CD14-positive monocyte (primary cell): ENCODE results near the gene MATK. TPM values are rescaled to one million over a fixed set of nuclear protein-coding genes. Genes with fewer than 3 reads are reported as not detected.
"Not testable (repeated sequence)": the region's sequence is repeated elsewhere in the genome, so short reads cannot be mapped to it uniquely, and the experiment has no call there.

ENCODE experiments used
- DNase-seq, 3 donors: peaks; one replicate each; pipeline ENCODE4 v3.0.0-alpha.2; 2011 to 2022
- H2AFZ ChIP-seq: 2 replicates; pipeline ENCODE4 v1.6.0; 2012; ENCODE audit warnings: mild to moderate bottlenecking, low read depth, low read length, inconsistent platforms; ENCODE audit not compliant: insufficient read depth, poor library complexity, severe bottlenecking
- H3K27ac ChIP-seq, 2 donors: 1 replicate in 1 of 2; 2 replicates in 1 of 2; pipeline ENCODE4 v1.5.1; 2012 to 2013; ENCODE audit warnings: low read length in 2 of 2, control low read depth in 1 of 2, inconsistent platforms in 1 of 2, low read depth in 1 of 2, mild to moderate bottlenecking in 1 of 2
- H3K27me3 ChIP-seq, 2 donors: one replicate each; pipeline versions ENCODE4 v1.6.0 to v1.6.1; 2011 to 2013; ENCODE audit warnings: low read length in 2 of 2; ENCODE audit not compliant: control insufficient read depth in 2 of 2, insufficient read depth in 2 of 2
- H3K36me3 ChIP-seq, 2 donors: replicated peaks in 1 of 2; 1 replicate in 1 of 2; 2 replicates in 1 of 2; pipeline versions ENCODE4 v1.5.1 to v1.6.1; 2012 to 2013; ENCODE audit warnings: low read length in 2 of 2, control low read depth in 1 of 2, inconsistent platforms in 1 of 2, mild to moderate bottlenecking in 1 of 2; ENCODE audit not compliant: insufficient read depth in 2 of 2, control insufficient read depth in 1 of 2
- H3K4me1 ChIP-seq, 2 donors: 1 replicate in 1 of 2; 2 replicates in 1 of 2; pipeline versions ENCODE4 v1.5.1 to v1.6.1; 2012 to 2013; ENCODE audit warnings: low read length in 2 of 2, control low read depth in 1 of 2, inconsistent platforms in 1 of 2, mild to moderate bottlenecking in 1 of 2, moderate library complexity in 1 of 2; ENCODE audit not compliant: insufficient read depth in 2 of 2, control insufficient read depth in 1 of 2
- H3K4me2 ChIP-seq: replicated peaks from 2 replicates; pipeline ENCODE3; 2012; ENCODE audit warnings: low read length, moderate library complexity, mild to moderate bottlenecking; ENCODE audit not compliant: poor library complexity, severe bottlenecking; ENCODE audit errors: extremely low read depth
- H3K4me3 ChIP-seq, 3 experiments: fragments of 200-600 bp in 1 of 3; sonication (generic) in 1 of 3; replicated peaks in 1 of 3; 1 replicate in 2 of 3; 2 replicates in 1 of 3; pipeline ENCODE4 v1.5.1; 2011 to 2013; ENCODE audit warnings: low read length in 3 of 3, mild to moderate bottlenecking in 3 of 3, control low read depth in 2 of 3, low read depth in 2 of 3, inconsistent platforms in 1 of 3, moderate library complexity in 1 of 3
- H3K79me2 ChIP-seq: 2 replicates; pipeline ENCODE4 v1.6.0; 2012; ENCODE audit warnings: mild to moderate bottlenecking, control low read depth, inconsistent platforms, low read length, moderate library complexity; ENCODE audit not compliant: insufficient read depth
- H3K9ac ChIP-seq: 2 replicates; pipeline ENCODE4 v1.6.0; 2017; ENCODE audit warnings: low read length, mild to moderate bottlenecking; ENCODE audit not compliant: insufficient read depth, poor library complexity, severe bottlenecking
- H3K9me3 ChIP-seq, 2 donors: replicated peaks in 1 of 2; 1 replicate in 1 of 2; 2 replicates in 1 of 2; pipeline versions ENCODE4 v1.5.1 to v1.6.1; 2012 to 2013; ENCODE audit warnings: low read length in 2 of 2, control low read depth in 1 of 2; ENCODE audit not compliant: control insufficient read depth in 1 of 2, insufficient read depth in 1 of 2
- H4K20me1 ChIP-seq: 2 replicates; pipeline ENCODE4 v1.6.0; 2012; ENCODE audit warnings: mild to moderate bottlenecking, low read length, control low read depth, moderate library complexity; ENCODE audit not compliant: insufficient read depth
- H3K27ac Mint-ChIP-seq, 7 donors: one replicate each; pipeline ENCODE4 v1.8.0; 2020; ENCODE audit warnings: mild to moderate bottlenecking in 7 of 7, mixed read lengths in 7 of 7, moderate library complexity in 6 of 7, inconsistent platforms in 2 of 7
- H3K27me3 Mint-ChIP-seq, 3 donors: one replicate each; pipeline ENCODE4 v1.8.0; 2021 to 2022; ENCODE audit warnings: low read depth in 3 of 3, mild to moderate bottlenecking in 3 of 3, mixed read lengths in 3 of 3, moderate library complexity in 3 of 3, inconsistent platforms in 1 of 3
- H3K36me3 Mint-ChIP-seq, 2 donors: one replicate each; pipeline ENCODE4 v1.8.0; 2020; ENCODE audit warnings: mixed read lengths in 2 of 2, inconsistent platforms in 1 of 2, mild to moderate bottlenecking in 1 of 2
- H3K4me1 Mint-ChIP-seq: one replicate; pipeline ENCODE4 v1.8.0; 2020; ENCODE audit warnings: mild to moderate bottlenecking, mixed read lengths
- H3K4me3 Mint-ChIP-seq, 2 donors: one replicate each; pipeline ENCODE4 v1.8.0; 2020; ENCODE audit warnings: mild to moderate bottlenecking in 2 of 2, mixed read lengths in 2 of 2, moderate library complexity in 1 of 2
- H3K9me3 Mint-ChIP-seq, 7 donors: one replicate each; pipeline ENCODE4 v1.8.0; 2020 to 2022; ENCODE audit warnings: mixed read lengths in 7 of 7, mild to moderate bottlenecking in 6 of 7, moderate library complexity in 6 of 7, inconsistent platforms in 2 of 7
- CTCF ChIP-seq: fragments of 200-600 bp; IDR thresholded peaks from one replicate; pipeline ENCODE4 v1.8.0; 2022; ENCODE audit warnings: antibody characterized with exemption, mild to moderate bottlenecking
- WGBS: methylation state at CpG from one replicate; pipeline ENCODE4 v1.1.5; 2013; ENCODE audit warnings: missing lambda C conversion rate; ENCODE audit not compliant: insufficient coverage; 5-methylcytosine and 5-hydroxymethylcytosine counted together
- intact Hi-C, 2 donors: fragments of 100-400 bp; cut with micrococcal nuclease; formaldehyde crosslinking; loops; one replicate each; pipeline versions ENCODE4 v1.15.0 to v1.15.1; 2023
- polyA plus RNA-seq, 3 donors: library from polyadenylated mRNA; depleted of rRNA in 1 of 3; unstranded in 2 of 3; stranded (reverse) in 1 of 3; fragments of 300-500 nt in 2 of 3; fragments of >200 nt in 1 of 3; fragmentation: Illumina TruSeq in 2 of 3; gene quantifications; 1 replicate in 2 of 3; 2 replicates in 1 of 3; pipeline ENCODE4 v1.2.3, GENCODE V29; 2012 to 2021

Gene MATK
- polyA plus RNA-seq, 3 donors, result 0.20 to 0.44 (median 0.35) TPM

GRCh38 chr19:3760871-3761361 lies 25.3 kb downstream of the MATK start:
- H3K27me3 Mint-ChIP-seq, result peaks cover 0 to 3% (median 0%) of the 10 kb centered on the region in 3 donors
- peak in 2 of 3 donors; percentile 1 to 6 for DNase-seq
- H3K4me1 ChIP-seq, result peaks cover 23 to 24% of the 10 kb centered on the region in 2 donors
- H3K4me2 ChIP-seq, result peak overlapping the region; percentile 79
- H3K9me3 ChIP-seq, result no peaks in the 10 kb centered on the region
- H2AFZ ChIP-seq, result peak overlapping the region; percentile 91
- peaks cover 12% of the 10 kb centered on the region for H3K79me2 ChIP-seq
- TF ChIP-seq CTCF, result no peak
- peak overlapping the region; percentile 51 to 87 (median 68) for H3K4me3 ChIP-seq
- peak overlapping the region; percentile 94 for H3K9ac ChIP-seq
- H3K27ac Mint-ChIP-seq, result peak overlapping the region; percentile 94 to 99 (median 98)
- 4% methylated on average over 3 of the region's 7 CpGs for WGBS
- H3K27ac ChIP-seq, result peak overlapping the region; percentile 79 to 96
- peaks cover 5 to 40% of the 10 kb centered on the region in 2 donors for H3K36me3 Mint-ChIP-seq
- no peaks in the 10 kb centered on the region for H3K9me3 Mint-ChIP-seq
- H4K20me1 ChIP-seq, result no peaks in the 10 kb centered on the region
- H3K36me3 ChIP-seq, result peaks cover 11 to 20% of the 10 kb centered on the region in 2 donors
- peaks cover 19% of the 10 kb centered on the region for H3K4me1 Mint-ChIP-seq
- intact Hi-C loops, result loop anchor here in 1 of 2 donors (5.0 kb wide), 1 partner anchor 61 kb away; no protein-coding TSS in a partner anchor
- H3K4me3 Mint-ChIP-seq, result peak overlapping the region; percentile 93 to 98
- no peaks in the 10 kb centered on the region for H3K27me3 ChIP-seq

DNA sequence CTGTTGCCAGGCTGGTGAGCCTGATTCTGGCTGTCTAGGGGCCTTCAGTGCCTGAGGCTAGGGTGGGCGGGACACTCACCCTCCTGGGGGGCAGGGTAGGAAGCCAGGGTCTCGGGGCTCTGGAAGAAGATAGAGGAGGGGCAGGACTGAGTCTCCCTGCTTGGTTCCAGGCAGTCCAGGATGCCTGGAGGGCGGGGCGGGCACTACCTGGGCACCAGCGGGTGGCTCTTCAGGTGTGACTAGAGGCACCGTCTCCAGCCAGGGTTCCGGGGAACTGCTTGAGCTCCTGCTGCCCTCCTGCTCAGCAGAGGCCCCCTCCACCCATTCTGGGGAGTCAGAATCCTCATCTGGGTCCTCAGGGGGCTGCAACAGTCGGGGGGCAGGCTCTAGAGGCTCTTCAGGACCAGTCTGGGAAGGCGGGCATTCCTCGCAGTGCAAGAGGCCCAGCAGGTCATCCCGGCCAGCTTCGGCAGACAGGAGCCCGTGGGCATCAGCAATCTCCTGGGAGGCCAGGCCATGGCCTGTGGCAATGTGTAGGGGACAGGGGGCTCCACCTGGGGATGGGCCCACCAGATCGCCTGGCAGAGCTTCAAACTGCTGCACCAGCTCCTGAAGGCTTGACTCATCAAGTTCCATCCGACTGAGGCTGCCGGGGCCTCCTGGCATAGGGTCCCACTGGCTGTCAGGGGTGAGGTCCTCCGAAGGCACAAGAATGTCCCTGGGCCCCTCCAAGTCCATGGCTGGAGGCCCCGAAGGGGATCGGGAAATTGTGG lies 26.5 kb downstream of the MATK start:
- Histone ChIP-seq H3K36me3 (peaks cover 6 to 12% of the 10 kb centered on the region in 2 donors), H3K27ac (no peak overlapping the region), H3K4me2 (no peak overlapping the region), H4K20me1 (no peaks in the 10 kb centered on the region), H3K9me3 (no peaks in the 10 kb centered on the region), H3K4me1 (peaks cover 23 to 24% of the 10 kb centered on the region in 2 donors), H3K9ac (no peak overlapping the region), H2AFZ (no peak overlapping the region), H3K79me2 (peaks cover 12% of the 10 kb centered on the region), H3K4me3 (no peak overlapping the region), H3K27me3 (no peaks in the 10 kb centered on the region)
- H3K27me3 Mint-ChIP-seq, result peaks cover 0 to 3% (median 2%) of the 10 kb centered on the region in 3 donors
- H3K36me3 Mint-ChIP-seq, result peaks cover 5 to 30% of the 10 kb centered on the region in 2 donors
- no peak overlapping the region for H3K27ac Mint-ChIP-seq
- no peak overlapping the region for H3K4me3 Mint-ChIP-seq
- H3K4me1 Mint-ChIP-seq, result peaks cover 19% of the 10 kb centered on the region
- intact Hi-C loops, result loop anchor here in 1 of 2 donors (5.0 kb wide), 1 partner anchor 63 kb away; no protein-coding TSS in a partner anchor
- no peaks in the 10 kb centered on the region for H3K9me3 Mint-ChIP-seq
- no peak for DNase-seq
- WGBS, result 95% methylated on average over 15 of the region's 19 CpGs
- TF ChIP-seq CTCF, result no peak

DNA sequence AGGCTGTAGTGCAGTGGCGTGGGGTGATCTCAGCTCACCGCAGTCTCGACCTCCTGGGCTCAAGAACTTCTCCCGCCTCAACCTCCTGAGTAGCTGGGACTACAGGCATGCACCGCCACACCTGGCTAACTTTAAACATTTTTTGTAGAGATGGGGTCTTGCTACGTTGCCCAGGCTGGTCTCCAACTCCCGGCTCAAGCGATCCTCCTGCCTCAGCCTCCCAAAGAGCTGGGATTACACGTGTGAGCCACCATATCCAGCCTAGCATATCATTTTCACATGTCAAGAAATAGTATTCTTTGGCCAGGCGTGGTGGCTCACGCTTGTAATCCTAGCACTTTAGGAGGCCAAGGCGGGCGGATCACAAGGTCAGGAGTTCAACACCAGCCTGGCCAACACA lies 27.9 kb downstream of the MATK start:
- H3K79me2 ChIP-seq, DNase-seq, H3K4me3 Mint-ChIP-seq, H3K27me3 Mint-ChIP-seq, H3K9me3 Mint-ChIP-seq, H3K27me3 ChIP-seq, intact Hi-C loops, H3K4me3 ChIP-seq, H3K9me3 ChIP-seq, H4K20me1 ChIP-seq, H3K27ac ChIP-seq, H3K9ac ChIP-seq, H3K4me2 ChIP-seq, H2AFZ ChIP-seq: not testable (repeated sequence)
- 95% methylated on average over 6 of the region's 13 CpGs for WGBS
- peaks cover 7 to 30% of the 10 kb centered on the region in 2 donors for H3K36me3 Mint-ChIP-seq
- Histone ChIP-seq H3K4me1 (peaks cover 17 to 19% of the 10 kb centered on the region in 2 donors), H3K36me3 (peaks cover 6 to 12% of the 10 kb centered on the region in 2 donors)
- H3K27ac Mint-ChIP-seq, result peak overlapping the region in 2 of 7 donors; percentile 33 to 48
- peaks cover 16% of the 10 kb centered on the region for H3K4me1 Mint-ChIP-seq
